GM12874 (cell line): ENCODE results near the gene NKAIN4.

Experiments used
- TF ChIP-seq, protein P1 (sequence below): IDR thresholded peaks from 2 replicates; pipeline ENCODE4 v1.5.1; 2011; ENCODE audit warnings: low read depth, mild to moderate bottlenecking, control low read depth, low read length, moderate library complexity; ENCODE audit not compliant: insufficient read depth

The NKAIN4 gene

GRCh38 chr20:63254232-63254605 lies at the start of gene NKAIN4:
Gene NKAIN4, minus strand, starts transcription at chr20:63254463. Its CDS starts 13 bp downstream, at chr20:63254450.
- TF ChIP-seq, protein P1, sequence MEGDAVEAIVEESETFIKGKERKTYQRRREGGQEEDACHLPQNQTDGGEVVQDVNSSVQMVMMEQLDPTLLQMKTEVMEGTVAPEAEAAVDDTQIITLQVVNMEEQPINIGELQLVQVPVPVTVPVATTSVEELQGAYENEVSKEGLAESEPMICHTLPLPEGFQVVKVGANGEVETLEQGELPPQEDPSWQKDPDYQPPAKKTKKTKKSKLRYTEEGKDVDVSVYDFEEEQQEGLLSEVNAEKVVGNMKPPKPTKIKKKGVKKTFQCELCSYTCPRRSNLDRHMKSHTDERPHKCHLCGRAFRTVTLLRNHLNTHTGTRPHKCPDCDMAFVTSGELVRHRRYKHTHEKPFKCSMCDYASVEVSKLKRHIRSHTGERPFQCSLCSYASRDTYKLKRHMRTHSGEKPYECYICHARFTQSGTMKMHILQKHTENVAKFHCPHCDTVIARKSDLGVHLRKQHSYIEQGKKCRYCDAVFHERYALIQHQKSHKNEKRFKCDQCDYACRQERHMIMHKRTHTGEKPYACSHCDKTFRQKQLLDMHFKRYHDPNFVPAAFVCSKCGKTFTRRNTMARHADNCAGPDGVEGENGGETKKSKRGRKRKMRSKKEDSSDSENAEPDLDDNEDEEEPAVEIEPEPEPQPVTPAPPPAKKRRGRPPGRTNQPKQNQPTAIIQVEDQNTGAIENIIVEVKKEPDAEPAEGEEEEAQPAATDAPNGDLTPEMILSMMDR = no peak

GRCh38 chr20:63303095-63303666 lies 48.9 kb upstream of the NKAIN4 start:
- TF ChIP-seq, protein P1 = no peak

GRCh38 chr20:63301671-63302070 lies 47.4 kb upstream of the NKAIN4 start:
- TF ChIP-seq, protein P1 = no peak

DNA sequence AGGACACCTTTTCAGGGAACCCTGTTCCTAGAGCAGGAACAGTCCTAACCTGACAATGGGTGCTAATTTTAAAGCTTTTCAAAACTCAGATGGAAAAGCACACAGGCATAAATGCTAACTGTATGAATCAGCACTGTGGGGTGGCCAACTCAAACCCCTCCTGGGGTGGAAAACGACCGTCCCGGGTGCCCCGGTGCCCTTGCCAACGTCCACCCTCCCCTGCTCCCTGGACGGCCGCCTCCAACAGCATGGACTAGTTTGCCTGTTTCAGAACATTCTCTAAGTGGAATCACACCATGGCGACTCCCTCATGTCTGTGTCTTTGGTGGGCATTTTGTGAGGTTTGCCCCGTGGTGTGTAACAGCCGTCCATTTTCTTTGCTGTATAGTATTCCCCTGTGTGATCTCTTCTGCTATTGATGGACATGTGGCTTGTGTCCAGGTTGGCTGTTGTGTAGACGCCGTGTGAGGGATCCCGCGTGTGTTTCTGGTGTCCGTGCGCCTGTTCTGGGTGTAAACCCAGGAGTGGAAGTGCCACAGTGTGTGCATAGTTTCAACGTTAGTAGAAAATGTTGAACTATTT lies 44.6 kb upstream of the NKAIN4 start:
- TF ChIP-seq, protein P1 = no peak

DNA sequence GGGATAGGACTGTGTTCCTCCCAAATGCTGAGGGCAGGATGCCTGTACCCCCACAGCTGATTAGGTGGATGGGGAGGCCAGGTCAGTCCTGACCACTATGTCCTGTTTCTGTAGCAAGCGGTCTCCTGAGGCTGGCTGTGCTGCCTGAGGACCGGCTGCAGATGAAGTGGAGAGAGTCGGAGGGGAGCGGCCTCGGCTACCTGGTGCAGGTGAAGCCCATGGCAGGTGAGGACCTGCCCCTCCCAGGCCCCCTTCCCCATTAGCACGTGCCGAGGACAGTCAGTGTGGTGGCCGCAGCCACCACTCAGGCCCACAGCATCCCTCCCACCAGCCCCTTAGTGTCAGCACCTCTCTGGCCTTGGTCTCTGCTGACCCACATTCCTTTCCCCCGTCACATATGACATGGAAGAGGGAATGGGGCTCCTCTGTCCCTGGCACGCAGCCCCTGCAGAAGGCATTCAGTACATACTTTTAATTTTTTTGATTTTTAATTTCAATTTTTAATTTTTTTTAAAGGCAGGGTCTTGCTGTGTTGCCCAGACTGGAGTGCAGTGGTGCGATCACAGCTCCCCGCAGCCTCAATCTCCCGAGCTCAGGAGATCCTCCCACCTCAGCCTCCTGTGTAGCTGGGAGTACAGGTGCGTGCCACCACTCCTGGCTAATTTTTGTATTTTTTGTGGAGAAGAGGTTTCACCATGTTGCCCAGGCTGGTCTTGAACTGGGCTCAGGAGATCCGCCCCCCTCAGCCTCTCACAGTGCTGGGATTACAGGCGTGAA lies 43.7 kb upstream of the NKAIN4 start:
- TF ChIP-seq, protein P1 = no peak

DNA sequence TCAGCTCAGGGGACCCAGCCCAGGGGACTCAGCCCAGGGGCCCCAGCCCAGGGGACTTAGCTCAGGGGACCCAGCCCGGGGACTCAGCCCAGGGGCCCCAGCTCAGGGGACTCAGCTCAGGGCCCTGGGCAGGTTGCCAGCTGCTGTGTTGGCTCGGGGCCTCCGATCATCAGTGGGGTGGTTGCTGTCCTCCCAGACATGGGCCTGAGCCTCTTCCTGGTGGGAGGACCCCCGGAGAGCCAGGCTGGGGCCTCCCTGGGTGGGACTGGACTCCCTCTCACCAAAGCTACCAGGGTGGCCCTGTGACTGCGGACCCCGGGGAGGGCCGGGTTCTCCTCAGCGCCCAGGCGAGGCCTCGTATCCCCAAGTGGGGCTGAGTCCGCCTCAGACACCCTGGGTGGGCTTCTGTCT lies 43.1 kb upstream of the NKAIN4 start:
- TF ChIP-seq, protein P1 = no peak

DNA sequence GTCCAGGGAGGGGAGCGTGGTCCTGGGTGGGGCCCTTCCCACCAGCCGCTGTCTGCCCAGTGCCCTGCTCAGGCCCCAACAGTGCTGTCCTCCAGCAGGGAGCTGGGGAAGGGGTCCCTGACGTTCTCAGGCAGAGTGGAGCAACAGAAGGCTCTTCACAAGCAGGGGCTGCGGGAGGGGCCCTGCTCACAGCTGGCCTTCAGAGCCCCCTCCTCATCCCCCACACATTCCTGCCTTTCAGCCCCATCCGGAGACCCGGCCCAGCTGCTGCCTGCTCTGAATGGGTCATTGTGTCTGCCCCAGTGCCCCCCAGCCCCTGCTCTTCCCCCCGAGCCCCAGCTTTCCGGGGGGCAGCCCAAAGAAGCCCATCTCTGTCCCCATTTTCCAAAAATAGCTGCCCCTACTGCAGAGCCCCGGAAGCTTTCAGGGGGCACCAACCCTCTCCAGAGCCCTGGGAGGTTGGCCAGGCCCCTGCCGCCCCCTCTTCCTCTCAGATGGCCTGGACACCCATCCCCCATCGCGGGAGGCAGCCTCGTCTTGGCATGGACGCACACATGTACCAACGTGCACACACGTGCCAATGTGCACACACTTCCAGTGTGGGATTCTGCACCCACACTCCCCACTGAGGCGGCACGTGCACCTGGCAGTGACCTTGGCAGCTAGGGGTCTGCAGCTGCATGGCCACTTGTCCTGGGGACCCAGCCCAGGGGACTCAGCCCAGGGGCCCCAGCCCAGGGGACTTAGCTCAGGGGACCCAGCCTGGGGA lies 42.5 kb upstream of the NKAIN4 start:
- TF ChIP-seq, protein P1 = no peak
